ENCODE results near the gene KCNE2.
"Not testable (repeated sequence)": the region's sequence is repeated elsewhere in the genome, so short reads cannot be mapped to it uniquely, and the experiment has no call there.

Gene KCNE2

GRCh38 chr21:34358866-34359265, 4.9 kb upstream of the KCNE2 start:
- H3K36me3 ChIP-seq (ENCODE audit: control insufficient read depth, insufficient read depth, low read length), result no peaks in the 10 kb centered on the region
- H3K27ac ChIP-seq (ENCODE audit: low read depth, low read length), result no peak overlapping the region
- H3K4me1 ChIP-seq (ENCODE audit: control insufficient read depth, insufficient read depth, low read length), result no peaks in the 10 kb centered on the region
- H3K4me3 ChIP-seq (ENCODE audit: low read length), result no peak overlapping the region
- no peaks in the 10 kb centered on the region for H3K27me3 ChIP-seq (ENCODE audit: control insufficient read depth, insufficient read depth, low read length)
- H3K9ac ChIP-seq (ENCODE audit: low read length), result no peak overlapping the region

GRCh38 chr21:34360488-34361241, 3.1 kb upstream of the KCNE2 start:
- Histone ChIP-seq H3K4me1 (ENCODE audit: control insufficient read depth, insufficient read depth, low read length) (no peaks in the 10 kb centered on the region), H3K27me3 (ENCODE audit: control insufficient read depth, insufficient read depth, low read length) (no peaks in the 10 kb centered on the region), H3K27ac (ENCODE audit: low read depth, low read length) (no peak overlapping the region), H3K4me3 (ENCODE audit: low read length) (no peak overlapping the region), H3K9ac (ENCODE audit: low read length) (no peak overlapping the region), H3K36me3 (ENCODE audit: control insufficient read depth, insufficient read depth, low read length) (no peaks in the 10 kb centered on the region)

DNA sequence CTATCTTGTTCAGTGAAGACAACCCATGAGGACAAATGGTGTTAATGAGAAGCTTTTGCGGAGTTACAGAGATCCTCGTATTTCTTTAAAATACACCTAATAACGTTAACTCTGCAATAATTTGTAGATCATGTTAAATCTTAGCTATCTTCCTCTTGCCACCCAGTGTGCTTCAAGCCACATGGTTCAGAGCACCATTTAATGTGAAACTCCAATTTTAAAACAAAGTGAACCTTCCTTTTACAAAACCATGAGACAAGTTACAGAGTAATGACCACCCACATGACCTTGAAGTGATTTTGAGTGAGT, 1.7 kb upstream of the KCNE2 start:
- H3K4me3 ChIP-seq (ENCODE audit: low read length), result no peak overlapping the region
- no peaks in the 10 kb centered on the region for H3K36me3 ChIP-seq (ENCODE audit: control insufficient read depth, insufficient read depth, low read length)
- H3K27me3 ChIP-seq (ENCODE audit: control insufficient read depth, insufficient read depth, low read length), result no peaks in the 10 kb centered on the region
- H3K9ac ChIP-seq (ENCODE audit: low read length), result no peak overlapping the region
- no peaks in the 10 kb centered on the region for H3K4me1 ChIP-seq (ENCODE audit: control insufficient read depth, insufficient read depth, low read length)
- no peak overlapping the region for H3K27ac ChIP-seq (ENCODE audit: low read depth, low read length)

- no peaks in the 10 kb centered on the region for H3K36me3 ChIP-seq (ENCODE audit: control insufficient read depth, insufficient read depth, low read length)
- H3K4me1 ChIP-seq (ENCODE audit: control insufficient read depth, insufficient read depth, low read length), result no peaks in the 10 kb centered on the region
Observed at GRCh38 chr21:34362670-34363069, 1.1 kb upstream of the KCNE2 start.

DNA sequence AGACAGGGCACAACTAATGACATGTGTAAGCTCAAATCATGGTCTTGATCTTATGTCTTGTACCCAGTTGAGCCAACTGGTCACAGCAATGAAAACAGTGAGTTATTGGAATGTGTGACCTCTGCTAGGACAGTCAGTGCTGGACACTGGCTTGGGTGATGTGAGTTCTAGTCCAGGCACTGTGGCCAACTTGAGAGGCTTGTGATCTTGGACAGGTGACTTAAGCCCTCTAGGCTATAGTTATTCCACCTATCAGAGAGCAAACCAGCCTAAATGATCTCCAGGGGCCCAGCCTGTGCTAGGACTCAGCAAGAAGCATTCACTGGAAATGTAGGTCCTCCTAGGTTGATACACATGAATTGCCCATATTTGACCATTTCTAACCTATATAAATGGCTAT, 1.1 kb downstream of the KCNE2 start:
- no peak overlapping the region for H3K27ac ChIP-seq (ENCODE audit: low read depth, low read length)
- H3K27me3 ChIP-seq (ENCODE audit: control insufficient read depth, insufficient read depth, low read length), result no peaks in the 10 kb centered on the region
- H3K4me1 ChIP-seq (ENCODE audit: control insufficient read depth, insufficient read depth, low read length), result no peaks in the 10 kb centered on the region
- no peaks in the 10 kb centered on the region for H3K36me3 ChIP-seq (ENCODE audit: control insufficient read depth, insufficient read depth, low read length)
- H3K4me3 ChIP-seq (ENCODE audit: low read length), result no peak overlapping the region
- no peak overlapping the region for H3K9ac ChIP-seq (ENCODE audit: low read length)

More at GRCh38 chr21:34362670-34363069, 1.1 kb upstream of the KCNE2 start:
- no peak overlapping the region for H3K9ac ChIP-seq (ENCODE audit: low read length)
- H3K27ac ChIP-seq (ENCODE audit: low read depth, low read length), result no peak overlapping the region
- no peak overlapping the region for H3K4me3 ChIP-seq (ENCODE audit: low read length)
- no peaks in the 10 kb centered on the region for H3K27me3 ChIP-seq (ENCODE audit: control insufficient read depth, insufficient read depth, low read length)

DNA sequence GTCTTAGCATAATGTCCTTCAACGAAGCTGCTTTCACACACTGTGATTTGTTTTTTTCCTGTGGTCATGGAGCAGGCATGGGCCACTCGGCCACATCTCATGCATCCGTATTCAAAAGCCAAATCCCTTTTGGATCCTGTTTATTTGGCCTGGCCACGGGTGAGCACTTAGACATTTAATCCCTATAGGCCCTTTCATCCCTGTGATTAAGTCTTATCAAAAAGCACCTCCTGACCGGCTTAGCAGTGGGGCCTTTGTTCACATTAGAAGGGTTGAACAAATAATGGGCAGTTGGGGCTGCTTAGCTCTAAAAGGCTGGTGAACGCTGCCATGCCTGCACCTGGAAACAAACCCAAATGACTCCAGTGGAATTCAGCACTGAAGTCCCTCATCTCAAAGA, 2.0 kb downstream of the KCNE2 start:
- Histone ChIP-seq H3K27me3 (ENCODE audit: control insufficient read depth, insufficient read depth, low read length) (no peaks in the 10 kb centered on the region), H3K27ac (ENCODE audit: low read depth, low read length) (no peak overlapping the region), H3K4me1 (ENCODE audit: control insufficient read depth, insufficient read depth, low read length) (no peaks in the 10 kb centered on the region), H3K4me3 (ENCODE audit: low read length) (no peak overlapping the region), H3K36me3 (ENCODE audit: control insufficient read depth, insufficient read depth, low read length) (no peaks in the 10 kb centered on the region), H3K9ac (ENCODE audit: low read length) (no peak overlapping the region)

DNA sequence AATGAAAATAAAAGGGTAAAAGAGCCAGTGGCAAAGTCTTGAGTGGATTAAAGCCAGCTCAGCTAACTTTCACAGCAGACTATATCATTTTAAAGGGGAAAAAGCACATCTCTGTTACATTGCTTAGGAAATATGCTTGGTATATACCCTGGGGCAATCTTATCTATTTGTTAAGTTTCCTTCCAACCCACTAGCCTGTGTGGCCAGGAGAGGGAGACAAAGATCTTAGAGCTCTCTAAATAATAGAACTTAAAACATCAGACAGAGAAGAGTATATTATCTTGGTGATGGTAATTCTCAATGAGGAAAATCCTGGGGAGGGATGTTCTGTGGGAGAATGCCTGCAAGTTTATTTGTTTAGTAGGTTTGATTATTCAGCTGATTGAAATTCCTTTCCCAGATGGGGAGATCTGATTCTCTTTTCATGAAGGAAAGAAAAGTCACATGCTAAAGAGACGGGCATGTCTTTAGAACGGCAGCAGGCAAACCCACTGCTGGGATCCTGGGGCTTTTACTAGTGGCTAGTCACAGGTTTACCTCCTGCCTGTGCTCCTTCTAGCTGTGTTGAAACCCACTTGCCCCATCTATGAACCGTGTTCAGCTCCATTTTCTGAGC, 3.6 kb downstream of the KCNE2 start:
- Histone ChIP-seq H3K27me3 (ENCODE audit: control insufficient read depth, insufficient read depth, low read length) (no peaks in the 10 kb centered on the region), H3K4me3 (ENCODE audit: low read length) (no peak overlapping the region), H3K36me3 (ENCODE audit: control insufficient read depth, insufficient read depth, low read length) (no peaks in the 10 kb centered on the region), H3K9ac (ENCODE audit: low read length) (no peak overlapping the region), H3K27ac (ENCODE audit: low read depth, low read length) (no peak overlapping the region), H3K4me1 (ENCODE audit: control insufficient read depth, insufficient read depth, low read length) (no peaks in the 10 kb centered on the region)

DNA sequence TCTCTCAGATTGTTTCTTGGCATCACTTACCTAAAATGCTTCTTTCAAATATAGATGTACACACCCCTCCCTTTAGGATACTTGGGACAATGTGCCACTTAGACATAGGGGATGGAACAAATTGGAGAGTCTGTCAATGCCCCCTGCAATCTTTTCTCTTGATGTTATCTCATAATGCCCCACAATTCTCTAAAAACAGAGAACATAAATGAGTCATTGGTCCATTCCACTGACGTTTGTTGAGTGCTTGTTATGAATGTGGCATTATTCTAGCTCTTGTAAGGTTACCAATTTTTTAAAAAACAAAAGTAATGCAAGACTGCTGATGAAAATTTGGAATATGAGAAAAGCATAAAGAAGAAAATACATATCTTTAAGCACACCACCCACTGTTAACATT, 5.9 kb downstream of the KCNE2 start:
- H3K27ac ChIP-seq (ENCODE audit: low read depth, low read length), result no peak overlapping the region
- no peak overlapping the region for H3K4me3 ChIP-seq (ENCODE audit: low read length)
- no peaks in the 10 kb centered on the region for H3K36me3 ChIP-seq (ENCODE audit: control insufficient read depth, insufficient read depth, low read length)
- H3K9ac ChIP-seq (ENCODE audit: low read length), result no peak overlapping the region
- H3K27me3 ChIP-seq (ENCODE audit: control insufficient read depth, insufficient read depth, low read length), result no peaks in the 10 kb centered on the region
- H3K4me1 ChIP-seq (ENCODE audit: control insufficient read depth, insufficient read depth, low read length), result no peaks in the 10 kb centered on the region

- H3K4me3 ChIP-seq (ENCODE audit: low read length), result no peak overlapping the region
- no peak overlapping the region for H3K9ac ChIP-seq (ENCODE audit: low read length)
- H3K36me3 ChIP-seq (ENCODE audit: control insufficient read depth, insufficient read depth, low read length), result no peaks in the 10 kb centered on the region
- no peaks in the 10 kb centered on the region for H3K4me1 ChIP-seq (ENCODE audit: control insufficient read depth, insufficient read depth, low read length)
- no peaks in the 10 kb centered on the region for H3K27me3 ChIP-seq (ENCODE audit: control insufficient read depth, insufficient read depth, low read length)
- no peak overlapping the region for H3K27ac ChIP-seq (ENCODE audit: low read depth, low read length)
Observed at GRCh38 chr21:34372321-34372720, 8.5 kb downstream of the KCNE2 start.

DNA sequence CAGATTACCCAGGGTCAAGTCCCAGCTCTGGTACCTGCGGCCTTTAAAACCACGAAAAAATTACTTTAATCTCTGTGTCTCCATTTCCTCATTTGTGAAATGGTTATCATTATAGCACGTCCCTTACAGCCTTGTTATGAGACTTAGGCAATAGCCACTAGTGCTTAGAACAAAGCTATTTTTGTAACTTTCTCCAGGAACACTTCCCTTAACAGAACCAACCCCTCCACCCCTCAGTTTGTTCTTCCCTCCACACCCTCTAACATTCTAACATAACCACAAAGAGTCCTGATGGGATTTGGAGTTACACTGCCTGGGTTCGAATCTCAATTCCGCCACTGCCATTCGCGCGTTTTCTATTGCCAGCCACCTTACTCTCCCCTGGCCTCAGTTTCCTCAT, 10.7 kb downstream of the KCNE2 start:
- not testable (repeated sequence) for H3K36me3 ChIP-seq (ENCODE audit: control insufficient read depth, insufficient read depth, low read length); H3K4me3 ChIP-seq (ENCODE audit: low read length); H3K27me3 ChIP-seq (ENCODE audit: control insufficient read depth, insufficient read depth, low read length); H3K27ac ChIP-seq (ENCODE audit: low read depth, low read length); H3K9ac ChIP-seq (ENCODE audit: low read length); H3K4me1 ChIP-seq (ENCODE audit: control insufficient read depth, insufficient read depth, low read length)

DNA sequence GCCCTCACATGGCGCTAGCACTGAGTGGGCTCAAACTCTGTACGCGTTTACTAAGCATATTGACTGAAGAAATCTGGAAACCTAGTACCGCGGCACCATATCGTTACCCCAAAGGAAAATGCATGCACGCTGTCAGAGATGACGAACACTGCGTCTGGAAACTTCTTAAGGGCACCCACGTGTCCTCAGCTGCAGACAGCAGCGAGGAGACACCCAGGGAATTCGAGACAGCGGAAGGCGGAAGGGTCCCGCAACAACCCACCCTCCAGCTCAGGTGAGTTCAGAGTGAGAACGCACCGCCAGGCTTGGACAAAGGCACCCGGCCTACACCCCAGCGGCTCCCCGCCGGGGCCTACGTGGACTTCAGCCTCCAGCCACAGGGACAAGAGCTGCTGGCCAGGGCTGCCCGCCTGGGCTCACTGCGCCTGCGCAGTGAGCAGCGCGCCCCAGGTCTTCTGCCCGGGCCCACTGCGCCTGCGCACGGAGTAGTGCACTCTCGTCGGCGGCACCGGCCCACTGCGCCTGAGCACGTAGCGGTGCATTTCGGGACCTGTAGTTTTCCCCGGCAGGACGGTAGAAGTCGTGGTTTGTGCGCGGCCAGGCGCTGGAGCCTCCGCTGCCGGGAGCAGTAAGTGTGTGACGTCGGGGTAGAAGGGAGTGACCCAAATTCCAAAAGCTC, 11.3 kb downstream of the KCNE2 start, which contains the start of gene SMIM11:
SMIM11 (plus strand) TSS at position 568 of the 679 bp plus-strand sequence. CDS start 3,998 bp downstream, outside the sequence.
- not testable (repeated sequence) for H3K36me3 ChIP-seq (ENCODE audit: control insufficient read depth, insufficient read depth, low read length); H3K4me1 ChIP-seq (ENCODE audit: control insufficient read depth, insufficient read depth, low read length); H3K27ac ChIP-seq (ENCODE audit: low read depth, low read length); H3K9ac ChIP-seq (ENCODE audit: low read length); H3K27me3 ChIP-seq (ENCODE audit: control insufficient read depth, insufficient read depth, low read length); H3K4me3 ChIP-seq (ENCODE audit: low read length)

- not testable (repeated sequence) for H3K36me3 ChIP-seq (ENCODE audit: control insufficient read depth, insufficient read depth, low read length); H3K9ac ChIP-seq (ENCODE audit: low read length); H3K4me1 ChIP-seq (ENCODE audit: control insufficient read depth, insufficient read depth, low read length); H3K27ac ChIP-seq (ENCODE audit: low read depth, low read length); H3K27me3 ChIP-seq (ENCODE audit: control insufficient read depth, insufficient read depth, low read length); H3K4me3 ChIP-seq (ENCODE audit: low read length)
Observed at GRCh38 chr21:34375619-34375972, 11.8 kb downstream of the KCNE2 start.

- H3K36me3 ChIP-seq (ENCODE audit: control insufficient read depth, insufficient read depth, low read length); H3K9ac ChIP-seq (ENCODE audit: low read length); H3K27ac ChIP-seq (ENCODE audit: low read depth, low read length); H3K4me1 ChIP-seq (ENCODE audit: control insufficient read depth, insufficient read depth, low read length); H3K4me3 ChIP-seq (ENCODE audit: low read length); H3K27me3 ChIP-seq (ENCODE audit: control insufficient read depth, insufficient read depth, low read length): not testable (repeated sequence)
Observed at GRCh38 chr21:34383138-34383537, 19.3 kb downstream of the KCNE2 start.

All from rectal smooth muscle tissue (tissue), 1 donor.